ENCODE data around the gene SLC6A19. TPM values are rescaled to one million over a fixed set of nuclear protein-coding genes. Genes with fewer than 3 reads are reported as not detected.

The SLC6A19 gene
- total and polyA plus RNA-seq, 10 of the 15 experiments (the other 5 are each of a cell fraction or from before 2014, with no cell fraction given): 0.01 to 0.03 TPM; not detected in 8

GRCh38 chr5:1270426-1270825, 69.0 kb downstream of the SLC6A19 start (continued):
- TF ChIP-seq RELB (IDR thresholded peaks at IDR 0.05; ENCODE audit: low read depth): no peak
- no peak for TF ChIP-seq ELK1 (IDR thresholded peaks at IDR 0.05; ENCODE audit: low read depth, low read length)

GRCh38 chr5:1270933-1271914, 69.8 kb downstream of the SLC6A19 start:
- Histone ChIP-seq H3K4me1 (ENCODE audit: control insufficient read depth, insufficient read depth, low read length) (peaks cover 3% of the 10 kb centered on the region; the same call in 1 of the 2 replicates), H3K36me3 (ENCODE audit: control insufficient read depth in 2 of 2, insufficient read depth in 2 of 2, low read length in 1 of 2) (peaks cover 0 to 16% of the 10 kb centered on the region in 2 experiments; a peak in 2 of 4 replicates), H3K79me2 (ENCODE audit: control insufficient read depth, insufficient read depth, low read length) (no peaks in the 10 kb centered on the region), H3K27ac (ENCODE audit: control insufficient read depth, insufficient read depth) (no peak overlapping the region), H3K9me3 (replicated peaks; ENCODE audit: control insufficient read depth, insufficient read depth, low read length) (no peaks in the 10 kb centered on the region; the same call in 2 of the 3 replicates), H3K4me3 (no peak overlapping the region), H3K9ac (ENCODE audit: control insufficient read depth, insufficient read depth, low read length) (no peak overlapping the region), H2AFZ (ENCODE audit: control insufficient read depth, low read depth, low read length) (no peak overlapping the region), H4K20me1 (ENCODE audit: control insufficient read depth, insufficient read depth) (no peaks in the 10 kb centered on the region; the same call in 1 of the 2 replicates), H3K27me3 (replicated peaks in 1 of 2; ENCODE audit: control insufficient read depth in 2 of 2, insufficient read depth in 2 of 2, low read length in 1 of 2) (no peaks in the 10 kb centered on the region), H3K4me2 (ENCODE audit: control insufficient read depth, insufficient read depth) (no peak overlapping the region)
- CTCF ChIA-PET: no interaction called here
- no TSS peak for BruUV-seq (replicated peaks)
- POLR2A ChIA-PET: no interaction called here
- SMC1A ChIA-PET (ENCODE audit: uncharacterized antibody, unreplicated experiment): no interaction called here
- no peak for FAIRE-seq
- no peak for DNase-seq (ENCODE audit: low read depth, low spot score)
- WGBS (ENCODE audit: insufficient coverage, insufficient replicate concordance, low lambda C conversion rate, missing lambda C conversion rate): 77% methylated on average over 39 of the region's 39 CpGs
- intact Hi-C loops (cut with micrococcal nuclease; ENCODE audit: unreplicated experiment) (no loop called here), in situ Hi-C loops (cut with MboI) (no loop called here)
- ATAC-seq: no peak
- no peak for TF ChIP-seq FOXK2 (IDR thresholded peaks at IDR 0.05)
- TF ChIP-seq SMARCA5 (IDR thresholded peaks at IDR 0.05): no peak
- TF ChIP-seq MEF2B (IDR thresholded peaks at IDR 0.05; ENCODE audit: partially characterized antibody, poor library complexity, severe bottlenecking): no peak
- no peak for TF ChIP-seq CHD1 (IDR thresholded peaks at IDR 0.05; ENCODE audit: low read depth, low read length)
- RAD21 ChIA-PET (ENCODE audit: unreplicated experiment): no interaction called here

Data from GM12878 (cell line).